ENCODE data around the gene MAP7D3.
"Not testable (repeated sequence)": the region's sequence is repeated elsewhere in the genome, so short reads cannot be mapped to it uniquely, and the experiment has no call there.

MAP7D3 gene

DNA sequence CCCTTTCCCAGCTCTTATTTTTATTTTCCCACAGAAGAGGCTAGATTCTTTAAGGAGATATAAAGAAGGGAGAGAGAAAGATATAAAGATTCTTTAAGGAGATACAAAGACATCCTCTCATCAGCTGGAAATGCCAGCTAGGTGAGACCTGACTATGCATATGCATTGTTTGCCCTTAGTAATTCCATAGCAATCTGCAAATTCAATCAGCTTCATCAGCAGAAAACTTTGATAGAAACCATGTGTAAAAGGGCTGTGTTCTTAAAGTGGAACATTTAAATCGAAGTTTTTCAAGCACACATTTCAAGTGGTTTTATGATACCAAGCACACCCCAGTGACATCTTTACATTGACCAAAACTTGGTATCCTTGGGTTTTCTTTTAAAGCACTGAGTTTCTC, 79.8 kb downstream of the MAP7D3 start:
- no peak for DNase-seq

DNA sequence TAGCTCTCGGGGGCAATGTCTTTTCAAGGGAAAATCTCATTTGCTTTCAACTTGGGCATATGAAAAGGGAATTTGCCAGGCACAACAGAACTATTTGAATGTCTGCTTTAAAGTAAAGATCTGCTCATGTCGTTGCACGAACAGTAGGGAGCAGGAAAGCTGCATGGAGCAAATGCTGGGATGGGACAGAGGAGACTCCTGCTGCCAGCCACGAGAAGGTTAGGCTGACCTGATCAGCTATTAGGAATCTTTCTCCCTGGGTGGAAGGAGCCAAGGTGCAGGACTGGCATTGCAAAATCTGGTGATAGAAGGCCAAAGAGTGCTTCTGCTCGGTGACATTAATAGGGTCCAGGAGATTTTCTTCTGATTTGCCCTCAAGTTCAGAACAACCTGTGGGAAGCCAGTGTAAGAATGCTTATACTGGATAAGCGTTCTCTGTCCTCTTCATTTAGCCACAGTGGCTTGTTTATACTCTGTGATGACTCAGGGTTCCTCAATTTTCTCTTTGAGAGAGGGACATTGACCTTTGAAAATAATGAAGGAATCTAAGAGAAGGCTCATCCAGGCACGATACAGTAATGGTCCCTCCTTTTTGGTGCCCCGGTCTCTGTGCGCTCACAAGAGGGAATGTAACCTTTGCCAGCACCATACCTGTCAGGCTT, 80.9 kb downstream of the MAP7D3 start:
- no peak for DNase-seq

DNA sequence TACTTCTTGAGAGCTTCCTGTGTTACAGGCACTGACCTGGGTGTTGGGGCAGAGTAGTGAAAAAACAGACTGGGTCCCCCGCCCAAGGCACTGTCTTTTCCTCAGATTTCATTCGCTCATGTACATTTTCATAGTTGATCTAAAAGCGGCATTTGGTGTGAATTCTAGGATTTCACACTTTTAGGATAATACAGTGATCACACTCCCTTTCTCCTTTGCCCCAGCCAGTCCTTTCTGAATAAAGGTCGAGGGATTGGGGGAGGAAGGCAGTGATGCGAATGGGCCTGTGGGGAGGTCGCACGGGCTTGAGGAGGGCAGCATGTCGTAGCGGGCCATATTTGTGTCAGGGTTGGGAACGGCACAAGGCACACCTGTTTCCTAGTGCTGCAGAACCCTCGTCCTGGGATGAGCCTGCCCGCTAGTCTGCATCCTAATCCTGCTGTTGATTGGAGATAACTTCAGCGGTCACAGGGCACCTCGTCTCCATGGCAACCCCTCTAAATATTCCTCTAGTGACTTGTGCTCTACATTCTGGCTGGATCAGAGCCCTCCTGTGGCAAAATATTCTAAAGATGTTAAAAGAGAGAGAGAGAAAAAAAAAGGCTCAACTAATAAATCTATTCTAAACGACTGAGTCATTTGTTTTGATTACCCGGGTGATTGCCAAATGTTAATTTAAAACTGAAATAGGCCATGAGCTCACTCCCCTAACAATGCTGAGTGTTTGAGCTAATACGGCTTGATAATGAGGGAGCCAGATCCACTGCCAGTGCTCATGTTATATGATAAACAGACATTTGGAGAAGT, 82.1 kb downstream of the MAP7D3 start:
- DNase-seq, result no peak

DNA sequence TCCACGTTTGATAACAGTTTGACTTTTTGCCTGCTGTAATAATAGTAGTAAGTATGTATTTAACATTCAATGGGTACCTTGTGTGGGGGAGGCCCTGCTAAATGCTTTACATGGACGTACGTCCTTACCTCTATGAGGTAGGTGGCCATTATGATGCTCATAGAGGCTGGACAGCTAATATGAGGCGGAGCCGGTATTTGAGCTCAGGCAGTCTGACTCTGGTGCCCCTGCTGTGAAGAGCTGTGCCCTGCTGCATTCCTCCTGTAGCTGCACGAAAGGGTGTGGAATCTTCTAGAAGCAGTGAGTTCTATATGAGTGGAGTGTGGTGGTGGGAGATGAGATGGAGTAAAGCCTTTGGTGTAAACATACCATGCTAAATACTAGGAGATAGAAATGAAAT, 83.2 kb downstream of the MAP7D3 start:
- not testable (repeated sequence) for DNase-seq

DNA sequence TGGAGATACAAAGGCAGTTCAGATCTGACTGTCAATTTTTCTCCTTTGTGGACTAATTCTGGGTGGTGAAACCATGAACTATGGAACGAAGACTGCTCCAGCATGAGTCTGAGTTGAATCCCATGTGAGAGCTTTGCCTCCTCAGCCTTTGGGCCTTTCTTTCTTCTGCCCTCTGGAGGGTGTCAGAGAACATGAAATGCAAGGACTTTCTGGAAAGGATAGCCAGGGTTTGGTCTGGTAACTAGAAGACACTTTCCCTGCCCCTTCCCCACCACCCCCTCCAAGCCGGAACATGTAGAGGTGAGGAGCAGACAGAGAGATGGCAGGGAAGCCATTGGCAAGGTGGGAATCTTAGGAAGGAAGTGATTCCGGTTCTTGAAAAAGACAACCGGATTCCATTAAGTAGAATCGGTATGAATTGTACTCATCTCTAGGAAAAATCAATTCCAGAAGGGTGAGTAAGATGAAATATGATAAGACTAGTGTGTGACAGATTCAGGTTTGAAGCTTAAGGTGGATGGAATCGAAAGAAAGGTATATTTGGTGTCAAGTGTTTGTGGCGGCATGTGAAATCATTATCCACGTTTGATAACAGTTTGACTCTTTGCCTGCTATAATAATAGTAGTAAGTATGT, 84.9 kb downstream of the MAP7D3 start:
- no peak for DNase-seq

DNA sequence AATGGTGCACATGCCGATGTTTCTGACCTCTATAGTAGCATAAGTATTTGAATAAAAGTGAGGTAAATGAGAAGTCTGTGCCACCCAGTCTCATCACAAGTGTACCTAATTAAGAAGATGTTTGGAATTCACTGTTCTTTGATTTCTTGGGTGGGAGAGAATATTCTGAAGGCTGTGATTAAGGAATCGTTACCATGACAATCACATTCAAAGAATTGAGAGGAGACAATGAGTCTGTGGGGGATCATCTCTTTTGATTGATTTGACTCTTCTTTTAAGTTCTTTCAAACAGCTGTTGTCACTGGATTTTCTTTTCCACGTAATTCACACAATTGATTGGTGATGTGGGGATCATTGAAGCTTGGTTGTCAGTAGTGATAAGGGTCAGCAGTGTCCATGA, 85.8 kb downstream of the MAP7D3 start:
- no peak for DNase-seq

DNA sequence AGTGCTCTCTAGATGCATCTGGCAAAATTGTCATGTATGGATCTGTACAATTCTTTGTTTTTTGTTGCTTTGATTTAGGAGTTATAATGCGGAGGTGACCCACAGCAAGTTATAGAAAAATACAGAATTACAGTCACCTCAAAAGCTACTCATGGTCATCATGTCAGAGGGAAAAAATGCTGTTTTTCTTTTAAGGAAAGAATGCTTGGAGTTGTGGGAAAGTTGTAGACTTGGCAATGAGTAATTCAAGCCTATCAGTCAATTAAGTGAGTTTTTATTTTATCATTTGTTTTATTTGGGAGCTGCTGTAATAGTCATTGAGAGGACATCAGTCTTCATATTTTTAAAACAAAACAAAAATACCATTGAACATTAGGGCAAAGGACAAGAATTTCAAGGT, 87.5 kb downstream of the MAP7D3 start:
- DNase-seq, result no peak

Measured in activated CD4-positive, alpha-beta T cell treated with anti-CD3 and anti-CD28 coated beads, Interleukin-2, Interleukin-6, amounts not matched to agents 100 ng/mL and 50 ng/mL, durations not matched to agents 16 hours and 8 hours (primary cell).